HepG2 (cell line): ENCODE measurements around the gene DPM2. TPM values are rescaled to one million over a fixed set of nuclear protein-coding genes. Genes with fewer than 3 reads are reported as not detected.

Source experiments
- CAMTA2 ChIP-seq: sonication (generic); formaldehyde crosslinking; IDR thresholded peaks from 2 replicates; pipeline ENCODE4 v1.4.0; 2020; ENCODE audit warnings: mild to moderate bottlenecking, missing genetic modification reagents, borderline replicate concordance
- CBFB ChIP-seq: sonication (generic); formaldehyde crosslinking; IDR thresholded peaks from 2 replicates; pipeline ENCODE4 v1.4.0; 2020; ENCODE audit warnings: missing genetic modification reagents
- ELF3 ChIP-seq: IDR thresholded peaks from 2 replicates; pipeline ENCODE4 v1.6.1; 2016; ENCODE audit warnings: missing genetic modification reagents, missing compliant biosample characterization
- FOXK1 ChIP-seq: sonication (generic); formaldehyde crosslinking; IDR thresholded peaks from 2 replicates; pipeline ENCODE4 v1.4.0; 2020; ENCODE audit warnings: low read depth, missing genetic modification reagents, borderline replicate concordance
- JDP2 ChIP-seq: sonication (generic); formaldehyde crosslinking; IDR thresholded peaks from 2 replicates; pipeline ENCODE4 v1.8.1; 2022; ENCODE audit warnings: missing genetic modification reagents, borderline replicate concordance
- MXD4 ChIP-seq: IDR thresholded peaks from 2 replicates; pipeline ENCODE4 v1.6.1; 2016; ENCODE audit warnings: mild to moderate bottlenecking, missing biosample characterization, missing genetic modification reagents
- NBN ChIP-seq: fragments of 450-650 bp; conservative IDR thresholded peaks from 2 replicates; pipeline ENCODE4 v1.6.1; 2017
- NFE2L2 ChIP-seq: fragments of 150-350 bp; IDR thresholded peaks from 2 replicates; pipeline ENCODE4 v1.6.1; 2014; ENCODE audit warnings: low read length
- THAP11 ChIP-seq: IDR thresholded peaks from 2 replicates; pipeline ENCODE4 v1.6.1; 2016; ENCODE audit warnings: missing biosample characterization, missing genetic modification reagents
- ZFY ChIP-seq: sonication (generic); formaldehyde crosslinking; IDR thresholded peaks from 2 replicates; pipeline ENCODE4 v1.4.0; 2020; ENCODE audit warnings: missing genetic modification reagents
- ZNF274 ChIP-seq: sonication (generic); formaldehyde crosslinking; IDR thresholded peaks from 2 replicates; pipeline ENCODE4 v1.5.1; 2020; ENCODE audit warnings: mild to moderate bottlenecking, missing genetic modification reagents
- ZNF44 ChIP-seq: sonication (generic); formaldehyde crosslinking; IDR thresholded peaks from 2 replicates; pipeline ENCODE4 v1.5.1; 2020; ENCODE audit warnings: mild to moderate bottlenecking, missing genetic modification reagents
- ZNF562 ChIP-seq: sonication (generic); formaldehyde crosslinking; IDR thresholded peaks from 2 replicates; pipeline ENCODE4 v1.8.0; 2022; ENCODE audit warnings: missing genetic modification reagents, borderline replicate concordance
- ZNF782 ChIP-seq: sonication (generic); formaldehyde crosslinking; IDR thresholded peaks from 2 replicates; pipeline ENCODE4 v1.4.0; 2020; ENCODE audit warnings: missing genetic modification reagents, mild to moderate bottlenecking, borderline replicate concordance
- ZNF891 ChIP-seq: sonication (generic); formaldehyde crosslinking; IDR thresholded peaks from 2 replicates; pipeline ENCODE4 v1.5.0; 2020; ENCODE audit warnings: mild to moderate bottlenecking, missing genetic modification reagents
- polyA plus RNA-seq, 8 experiments: library from polyadenylated mRNA; depleted of rRNA in 3 of 8; stranded (reverse) in 7 of 8; unstranded in 1 of 8; fragments of >200 nt; fragmentation: Illumina TruSeq in 4 of 8; extraction: Trizol in 4 of 8; gene quantifications; 2 replicates each; pipeline versions ENCODE4 v1.2.1 to v1.2.3, GENCODE V29; 2011 to 2016; ENCODE audit warnings: low read depth in 4 of 8, missing spikeins in 1 of 8, mixed read lengths in 1 of 8; ENCODE audit not compliant: insufficient read depth in 1 of 8
- total RNA-seq, 5 experiments: library from RNA; depleted of rRNA; stranded (reverse); fragments of >200 nt; fragmentation: Illumina TruSeq; extraction: Trizol; gene quantifications; 2 replicates each; pipeline ENCODE4 v1.2.3, GENCODE V29; 2016; ENCODE audit warnings: low read depth in 1 of 5
- TF ChIP-seq, protein P1 (sequence below): sonication (generic); formaldehyde crosslinking; IDR thresholded peaks from 2 replicates; pipeline ENCODE4 v1.8.1; 2022; ENCODE audit warnings: mild to moderate bottlenecking, missing genetic modification reagents
- TF ChIP-seq, protein P2 (sequence below): sonication (generic); formaldehyde crosslinking; IDR thresholded peaks from 2 replicates; pipeline ENCODE4 v1.5.1; 2020; ENCODE audit warnings: mild to moderate bottlenecking, missing genetic modification reagents, moderate library complexity
- TF ChIP-seq, protein P3 (sequence below): sonication (generic); formaldehyde crosslinking; IDR thresholded peaks from 2 replicates; pipeline ENCODE4 v1.5.0; 2020; ENCODE audit warnings: missing genetic modification reagents
- TF ChIP-seq, protein P4 (sequence below): sonication (generic); formaldehyde crosslinking; IDR thresholded peaks from 2 replicates; pipeline ENCODE4 v1.5.0; 2020; ENCODE audit warnings: missing genetic modification reagents, mild to moderate bottlenecking, borderline replicate concordance

DPM2 gene
- total and polyA plus RNA-seq, 2 of the 13 experiments (the other 11 are each of a cell fraction or from before 2014, with no cell fraction given) = 24.8 to 35.3 TPM

DNA sequence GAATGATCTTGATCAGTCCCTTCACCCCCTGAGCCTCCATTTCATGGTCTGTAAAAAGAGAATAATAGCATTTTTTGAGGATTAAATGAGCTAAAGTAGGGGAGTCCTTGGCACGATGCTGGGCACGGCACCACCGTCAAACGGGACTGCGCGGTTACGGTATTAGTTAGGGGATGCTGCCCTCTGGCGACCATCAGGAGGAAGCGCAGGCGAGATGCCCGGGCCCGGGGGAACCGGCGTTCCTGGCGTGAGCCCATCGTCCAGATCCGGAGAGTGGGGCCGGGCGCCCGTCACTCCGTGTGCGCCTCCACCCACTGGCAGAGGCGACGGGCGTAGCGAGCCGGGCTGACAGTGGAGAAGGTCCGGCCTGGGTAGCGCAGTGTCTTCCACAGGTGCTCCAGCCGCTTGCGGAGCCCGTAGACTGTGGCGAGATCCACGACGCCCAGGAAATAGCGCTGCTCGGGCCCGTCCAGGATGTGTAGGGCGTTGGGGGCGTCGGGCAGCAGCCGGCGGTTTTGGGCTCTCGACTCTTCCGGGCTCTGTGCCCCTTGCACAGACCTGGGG lies 16.0 kb downstream of the DPM2 start (continued):
- TF ChIP-seq FOXK1 (CRISPR knock-in tag) (no peak), ZNF782 (CRISPR knock-in tag) (0 out of 2 replicates have a peak, but pooled peaks have one; percentile 37), JDP2 (no peak), ZNF274 (peak; percentile 28; the same call in 1 of the 2 replicates), NFE2L2 (no peak), ZNF562 (CRISPR knock-in tag) (no peak), THAP11 (CRISPR knock-in tag) (peak; percentile 70), CBFB (peak; percentile 35; the same call in 1 of the 2 replicates), ZNF44 (0 out of 2 replicates have a peak, but pooled peaks have one; percentile 35), CAMTA2 (CRISPR knock-in tag) (no peak), ZNF891 (CRISPR knock-in tag) (0 out of 2 replicates have a peak, but pooled peaks have one; percentile 24), NBN (no peak), ZFY (CRISPR knock-in tag) (0 out of 2 replicates have a peak, but pooled peaks have one; percentile 23), MXD4 (0 out of 2 replicates have a peak, but pooled peaks have one; percentile 21), ELF3 (CRISPR knock-in tag) (0 out of 2 replicates have a peak, but pooled peaks have one; percentile 22)
- TF ChIP-seq, protein P1, sequence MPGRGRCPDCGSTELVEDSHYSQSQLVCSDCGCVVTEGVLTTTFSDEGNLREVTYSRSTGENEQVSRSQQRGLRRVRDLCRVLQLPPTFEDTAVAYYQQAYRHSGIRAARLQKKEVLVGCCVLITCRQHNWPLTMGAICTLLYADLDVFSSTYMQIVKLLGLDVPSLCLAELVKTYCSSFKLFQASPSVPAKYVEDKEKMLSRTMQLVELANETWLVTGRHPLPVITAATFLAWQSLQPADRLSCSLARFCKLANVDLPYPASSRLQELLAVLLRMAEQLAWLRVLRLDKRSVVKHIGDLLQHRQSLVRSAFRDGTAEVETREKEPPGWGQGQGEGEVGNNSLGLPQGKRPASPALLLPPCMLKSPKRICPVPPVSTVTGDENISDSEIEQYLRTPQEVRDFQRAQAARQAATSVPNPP (CRISPR knock-in tag) = no peak
- TF ChIP-seq, protein P2, sequence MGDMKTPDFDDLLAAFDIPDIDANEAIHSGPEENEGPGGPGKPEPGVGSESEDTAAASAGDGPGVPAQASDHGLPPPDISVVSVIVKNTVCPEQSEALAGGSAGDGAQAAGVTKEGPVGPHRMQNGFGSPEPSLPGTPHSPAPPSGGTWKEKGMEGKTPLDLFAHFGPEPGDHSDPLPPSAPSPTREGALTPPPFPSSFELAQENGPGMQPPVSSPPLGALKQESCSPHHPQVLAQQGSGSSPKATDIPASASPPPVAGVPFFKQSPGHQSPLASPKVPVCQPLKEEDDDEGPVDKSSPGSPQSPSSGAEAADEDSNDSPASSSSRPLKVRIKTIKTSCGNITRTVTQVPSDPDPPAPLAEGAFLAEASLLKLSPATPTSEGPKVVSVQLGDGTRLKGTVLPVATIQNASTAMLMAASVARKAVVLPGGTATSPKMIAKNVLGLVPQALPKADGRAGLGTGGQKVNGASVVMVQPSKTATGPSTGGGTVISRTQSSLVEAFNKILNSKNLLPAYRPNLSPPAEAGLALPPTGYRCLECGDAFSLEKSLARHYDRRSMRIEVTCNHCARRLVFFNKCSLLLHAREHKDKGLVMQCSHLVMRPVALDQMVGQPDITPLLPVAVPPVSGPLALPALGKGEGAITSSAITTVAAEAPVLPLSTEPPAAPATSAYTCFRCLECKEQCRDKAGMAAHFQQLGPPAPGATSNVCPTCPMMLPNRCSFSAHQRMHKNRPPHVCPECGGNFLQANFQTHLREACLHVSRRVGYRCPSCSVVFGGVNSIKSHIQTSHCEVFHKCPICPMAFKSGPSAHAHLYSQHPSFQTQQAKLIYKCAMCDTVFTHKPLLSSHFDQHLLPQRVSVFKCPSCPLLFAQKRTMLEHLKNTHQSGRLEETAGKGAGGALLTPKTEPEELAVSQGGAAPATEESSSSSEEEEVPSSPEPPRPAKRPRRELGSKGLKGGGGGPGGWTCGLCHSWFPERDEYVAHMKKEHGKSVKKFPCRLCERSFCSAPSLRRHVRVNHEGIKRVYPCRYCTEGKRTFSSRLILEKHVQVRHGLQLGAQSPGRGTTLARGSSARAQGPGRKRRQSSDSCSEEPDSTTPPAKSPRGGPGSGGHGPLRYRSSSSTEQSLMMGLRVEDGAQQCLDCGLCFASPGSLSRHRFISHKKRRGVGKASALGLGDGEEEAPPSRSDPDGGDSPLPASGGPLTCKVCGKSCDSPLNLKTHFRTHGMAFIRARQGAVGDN (CRISPR knock-in tag) = peak; percentile 48
- TF ChIP-seq, protein P3, sequence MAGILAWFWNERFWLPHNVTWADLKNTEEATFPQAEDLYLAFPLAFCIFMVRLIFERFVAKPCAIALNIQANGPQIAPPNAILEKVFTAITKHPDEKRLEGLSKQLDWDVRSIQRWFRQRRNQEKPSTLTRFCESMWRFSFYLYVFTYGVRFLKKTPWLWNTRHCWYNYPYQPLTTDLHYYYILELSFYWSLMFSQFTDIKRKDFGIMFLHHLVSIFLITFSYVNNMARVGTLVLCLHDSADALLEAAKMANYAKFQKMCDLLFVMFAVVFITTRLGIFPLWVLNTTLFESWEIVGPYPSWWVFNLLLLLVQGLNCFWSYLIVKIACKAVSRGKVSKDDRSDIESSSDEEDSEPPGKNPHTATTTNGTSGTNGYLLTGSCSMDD (CRISPR knock-in tag) = no peak
- TF ChIP-seq, protein P4, sequence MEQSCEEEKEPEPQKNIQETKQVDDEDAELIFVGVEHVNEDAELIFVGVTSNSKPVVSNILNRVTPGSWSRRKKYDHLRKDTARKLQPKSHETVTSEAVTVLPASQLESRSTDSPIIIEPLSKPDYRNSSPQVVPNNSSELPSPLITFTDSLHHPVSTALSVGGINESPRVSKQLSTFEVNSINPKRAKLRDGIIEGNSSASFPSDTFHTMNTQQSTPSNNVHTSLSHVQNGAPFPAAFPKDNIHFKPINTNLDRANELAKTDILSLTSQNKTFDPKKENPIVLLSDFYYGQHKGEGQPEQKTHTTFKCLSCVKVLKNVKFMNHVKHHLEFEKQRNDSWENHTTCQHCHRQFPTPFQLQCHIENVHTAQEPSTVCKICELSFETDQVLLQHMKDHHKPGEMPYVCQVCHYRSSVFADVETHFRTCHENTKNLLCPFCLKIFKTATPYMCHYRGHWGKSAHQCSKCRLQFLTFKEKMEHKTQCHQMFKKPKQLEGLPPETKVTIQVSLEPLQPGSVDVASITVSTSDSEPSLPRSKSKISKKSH (CRISPR knock-in tag) = 0 out of 2 replicates have a peak, but pooled peaks have one; percentile 67
